ENCODE data around the gene RIMKLB. TPM values are rescaled to one million over a fixed set of nuclear protein-coding genes. Genes with fewer than 3 reads are reported as not detected.

The RIMKLB gene
- total RNA-seq, 4 donors from 2014 or later = 26.6 to 34.5 (median 29.2) TPM

DNA sequence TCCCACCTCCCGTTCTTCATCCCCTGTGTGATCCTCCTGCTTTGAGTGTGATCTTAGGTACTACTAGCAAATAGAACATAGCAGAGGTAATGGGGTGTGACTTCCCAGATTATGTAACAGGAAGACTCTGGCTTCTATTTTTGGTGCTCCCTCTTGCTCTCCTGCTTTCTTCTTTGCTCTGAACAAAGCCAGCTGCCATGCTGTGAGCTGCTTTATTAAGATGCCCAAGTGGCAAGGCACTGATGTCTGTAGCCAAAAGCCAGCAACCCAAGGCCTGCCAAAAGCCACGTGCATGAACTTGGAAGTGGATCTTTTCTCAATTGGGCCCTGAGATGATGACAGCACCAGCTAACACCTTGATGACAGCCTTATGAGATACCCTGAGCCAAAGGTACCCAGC, 29.4 kb upstream of the RIMKLB start:
- H3K36me3 ChIP-seq = no peaks in the 10 kb centered on the region
- DNase-seq (ENCODE audit: extremely low spot score) = no peak
- no peaks in the 10 kb centered on the region for H3K27me3 ChIP-seq
- H3K4me1 ChIP-seq = peaks cover 0 to 4% (median 0%) of the 10 kb centered on the region in 4 donors
- no peaks in the 10 kb centered on the region for H3K9me3 ChIP-seq
- no peak overlapping the region for H3K27ac ChIP-seq (replicated peaks in 1 of 4)
- TF ChIP-seq POLR2A (IDR thresholded peaks at IDR 0.05; ENCODE audit: low read depth) (no peak), POLR2AphosphoS5 (IDR thresholded peaks at IDR 0.05) (no peak), EP300 (IDR thresholded peaks at IDR 0.05) (no peak)
- TF ChIP-seq, protein P1, sequence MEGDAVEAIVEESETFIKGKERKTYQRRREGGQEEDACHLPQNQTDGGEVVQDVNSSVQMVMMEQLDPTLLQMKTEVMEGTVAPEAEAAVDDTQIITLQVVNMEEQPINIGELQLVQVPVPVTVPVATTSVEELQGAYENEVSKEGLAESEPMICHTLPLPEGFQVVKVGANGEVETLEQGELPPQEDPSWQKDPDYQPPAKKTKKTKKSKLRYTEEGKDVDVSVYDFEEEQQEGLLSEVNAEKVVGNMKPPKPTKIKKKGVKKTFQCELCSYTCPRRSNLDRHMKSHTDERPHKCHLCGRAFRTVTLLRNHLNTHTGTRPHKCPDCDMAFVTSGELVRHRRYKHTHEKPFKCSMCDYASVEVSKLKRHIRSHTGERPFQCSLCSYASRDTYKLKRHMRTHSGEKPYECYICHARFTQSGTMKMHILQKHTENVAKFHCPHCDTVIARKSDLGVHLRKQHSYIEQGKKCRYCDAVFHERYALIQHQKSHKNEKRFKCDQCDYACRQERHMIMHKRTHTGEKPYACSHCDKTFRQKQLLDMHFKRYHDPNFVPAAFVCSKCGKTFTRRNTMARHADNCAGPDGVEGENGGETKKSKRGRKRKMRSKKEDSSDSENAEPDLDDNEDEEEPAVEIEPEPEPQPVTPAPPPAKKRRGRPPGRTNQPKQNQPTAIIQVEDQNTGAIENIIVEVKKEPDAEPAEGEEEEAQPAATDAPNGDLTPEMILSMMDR (IDR thresholded peaks at IDR 0.05) = no peak
- WGBS = 66% methylated on average over 2 of the region's 2 CpGs
- intact Hi-C loops (cut with DNase I) = no loop called here
- H3K4me3 ChIP-seq = no peak overlapping the region

- Histone ChIP-seq H3K9me3 (no peaks in the 10 kb centered on the region), H3K4me1 (no peaks in the 10 kb centered on the region), H3K27ac (replicated peaks in 1 of 4) (no peak overlapping the region), H3K4me3 (no peak overlapping the region), H3K27me3 (no peaks in the 10 kb centered on the region), H3K36me3 (no peaks in the 10 kb centered on the region)
- DNase-seq (ENCODE audit: extremely low spot score) = no peak
- TF ChIP-seq, protein P1 (IDR thresholded peaks at IDR 0.05) = no peak
- TF ChIP-seq POLR2AphosphoS5 (IDR thresholded peaks at IDR 0.05) (no peak), POLR2A (IDR thresholded peaks at IDR 0.05; ENCODE audit: low read depth) (no peak), EP300 (IDR thresholded peaks at IDR 0.05) (no peak)
- intact Hi-C loops (cut with DNase I) = no loop called here
- 91% methylated on average over 5 of the region's 5 CpGs for WGBS
Measured at GRCh38 chr12:8672381-8672780, 25.4 kb upstream of the RIMKLB start.

DNA sequence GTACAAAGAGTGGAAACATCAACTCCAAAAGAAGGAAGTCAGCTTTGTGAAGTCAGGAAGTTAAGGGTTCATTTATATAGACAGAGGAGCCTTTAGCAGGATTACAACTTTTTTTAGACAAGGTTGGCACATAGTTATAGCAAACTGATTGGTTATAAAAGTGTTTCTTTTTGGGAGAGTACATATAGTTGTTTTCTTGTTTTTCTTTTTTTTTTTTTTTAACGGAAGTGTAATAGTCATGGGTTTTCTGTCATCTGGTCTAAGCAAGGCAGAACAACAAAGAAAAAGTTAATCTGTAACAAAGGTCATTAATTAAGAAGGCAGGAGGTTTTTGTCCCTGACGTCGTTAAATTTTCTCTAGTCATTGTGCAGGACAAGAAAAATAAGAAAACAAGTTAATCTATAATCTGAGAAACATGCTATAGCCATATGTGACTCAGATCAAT, 22.2 kb upstream of the RIMKLB start:
- WGBS = 46% methylated on average over 3 of the region's 3 CpGs
- H3K4me1 ChIP-seq = no peaks in the 10 kb centered on the region
- H3K4me3 ChIP-seq = no peak overlapping the region
- H3K9me3 ChIP-seq = no peaks in the 10 kb centered on the region
- TF ChIP-seq POLR2A (IDR thresholded peaks at IDR 0.05; ENCODE audit: low read depth) (no peak), POLR2AphosphoS5 (IDR thresholded peaks at IDR 0.05) (no peak), EP300 (IDR thresholded peaks at IDR 0.05) (no peak)
- TF ChIP-seq, protein P1 (IDR thresholded peaks at IDR 0.05) = no peak
- no peaks in the 10 kb centered on the region for H3K27me3 ChIP-seq
- intact Hi-C loops (cut with DNase I) = no loop called here
- H3K27ac ChIP-seq (replicated peaks in 1 of 4) = no peak overlapping the region
- H3K36me3 ChIP-seq = no peaks in the 10 kb centered on the region
- DNase-seq (ENCODE audit: extremely low spot score) = no peak

GRCh38 chr12:8676651-8677050, 21.1 kb upstream of the RIMKLB start:
- Histone ChIP-seq H3K4me1 (no peaks in the 10 kb centered on the region), H3K4me3 (no peak overlapping the region), H3K9me3 (no peaks in the 10 kb centered on the region), H3K27me3 (no peaks in the 10 kb centered on the region), H3K27ac (replicated peaks in 1 of 4) (no peak overlapping the region), H3K36me3 (no peaks in the 10 kb centered on the region)
- DNase-seq (ENCODE audit: extremely low spot score) = no peak
- 87% methylated on average over 4 of the region's 4 CpGs for WGBS
- TF ChIP-seq, protein P1 (IDR thresholded peaks at IDR 0.05) = no peak
- TF ChIP-seq EP300 (IDR thresholded peaks at IDR 0.05) (no peak), POLR2AphosphoS5 (IDR thresholded peaks at IDR 0.05) (no peak), POLR2A (IDR thresholded peaks at IDR 0.05; ENCODE audit: low read depth) (no peak)
- intact Hi-C loops (cut with DNase I) = no loop called here

GRCh38 chr12:8677362-8677761, 20.4 kb upstream of the RIMKLB start:
- no peak overlapping the region for H3K4me3 ChIP-seq
- no peaks in the 10 kb centered on the region for H3K36me3 ChIP-seq
- TF ChIP-seq, protein P1 (IDR thresholded peaks at IDR 0.05) = no peak
- TF ChIP-seq POLR2AphosphoS5 (IDR thresholded peaks at IDR 0.05) (no peak), EP300 (IDR thresholded peaks at IDR 0.05) (no peak), POLR2A (IDR thresholded peaks at IDR 0.05; ENCODE audit: low read depth) (no peak)
- no peak overlapping the region for H3K27ac ChIP-seq (replicated peaks in 1 of 4)
- WGBS = 90% methylated on average over 3 of the region's 3 CpGs
- no peaks in the 10 kb centered on the region for H3K27me3 ChIP-seq
- intact Hi-C loops (cut with DNase I) = no loop called here
- H3K4me1 ChIP-seq = peaks cover 0 to 6% (median 1%) of the 10 kb centered on the region in 4 donors
- H3K9me3 ChIP-seq = no peaks in the 10 kb centered on the region
- DNase-seq (ENCODE audit: extremely low spot score) = no peak
